Adrenal gland (tissue), 5 donors: ENCODE data around the gene NIPAL1.

ENCODE experiments used
- POLR2A ChIP-seq, 2 donors: fragments of 450-650 bp; IDR thresholded peaks; one replicate each; pipeline ENCODE4 v1.6.1; 2017; ENCODE audit warnings: antibody characterized with exemption in 2 of 2, mild to moderate bottlenecking in 2 of 2, moderate library complexity in 1 of 2
- TF ChIP-seq, protein P1 (sequence below), 6 experiments: fragments of 450-650 bp in 4 of 6; fragments of 200-600 bp in 2 of 6; sonication (generic) in 1 of 6; IDR thresholded peaks; 1 replicate in 5 of 6; 2 replicates in 1 of 6; pipeline versions ENCODE4 v1.5.1 to v1.8.0; 2016 to 2021; ENCODE audit warnings: antibody characterized with exemption in 6 of 6, mild to moderate bottlenecking in 2 of 6, moderate library complexity in 1 of 6
- donor health status: DM: no; HTN: no; CAD: no.

DNA sequence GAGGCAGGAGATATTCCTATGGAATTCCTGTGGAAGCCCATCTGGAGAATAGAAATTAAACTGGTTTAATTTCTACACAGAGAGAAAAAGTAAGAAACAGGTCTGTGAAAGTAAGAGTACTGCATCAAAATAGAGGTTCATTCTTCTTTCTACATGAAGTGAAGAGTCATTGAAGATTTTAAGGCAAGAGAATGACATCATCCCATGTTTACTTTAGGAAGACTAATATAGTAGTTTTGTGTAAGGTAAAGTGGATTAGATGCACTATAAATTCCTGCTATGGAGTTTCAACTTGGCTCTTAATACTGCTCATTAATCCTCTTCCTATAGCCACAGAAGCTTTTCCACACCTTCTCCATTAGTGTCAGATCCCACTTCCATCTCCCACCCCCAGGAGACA is 47.7 kb upstream of the NIPAL1 start:
- TF ChIP-seq, protein P1, sequence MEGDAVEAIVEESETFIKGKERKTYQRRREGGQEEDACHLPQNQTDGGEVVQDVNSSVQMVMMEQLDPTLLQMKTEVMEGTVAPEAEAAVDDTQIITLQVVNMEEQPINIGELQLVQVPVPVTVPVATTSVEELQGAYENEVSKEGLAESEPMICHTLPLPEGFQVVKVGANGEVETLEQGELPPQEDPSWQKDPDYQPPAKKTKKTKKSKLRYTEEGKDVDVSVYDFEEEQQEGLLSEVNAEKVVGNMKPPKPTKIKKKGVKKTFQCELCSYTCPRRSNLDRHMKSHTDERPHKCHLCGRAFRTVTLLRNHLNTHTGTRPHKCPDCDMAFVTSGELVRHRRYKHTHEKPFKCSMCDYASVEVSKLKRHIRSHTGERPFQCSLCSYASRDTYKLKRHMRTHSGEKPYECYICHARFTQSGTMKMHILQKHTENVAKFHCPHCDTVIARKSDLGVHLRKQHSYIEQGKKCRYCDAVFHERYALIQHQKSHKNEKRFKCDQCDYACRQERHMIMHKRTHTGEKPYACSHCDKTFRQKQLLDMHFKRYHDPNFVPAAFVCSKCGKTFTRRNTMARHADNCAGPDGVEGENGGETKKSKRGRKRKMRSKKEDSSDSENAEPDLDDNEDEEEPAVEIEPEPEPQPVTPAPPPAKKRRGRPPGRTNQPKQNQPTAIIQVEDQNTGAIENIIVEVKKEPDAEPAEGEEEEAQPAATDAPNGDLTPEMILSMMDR (IDR thresholded peaks at IDR 0.05) = no peak
- TF ChIP-seq POLR2A (IDR thresholded peaks at IDR 0.05) = no peak
